Measurements from ENCODE around the gene CHCHD4.
A peak's percentile ranks its signal among the peaks of the same experiment; 100 is the strongest.
"Not testable (repeated sequence)": the region's sequence is repeated elsewhere in the genome, so short reads cannot be mapped to it uniquely, and the experiment has no call there.

CHCHD4 gene

DNA sequence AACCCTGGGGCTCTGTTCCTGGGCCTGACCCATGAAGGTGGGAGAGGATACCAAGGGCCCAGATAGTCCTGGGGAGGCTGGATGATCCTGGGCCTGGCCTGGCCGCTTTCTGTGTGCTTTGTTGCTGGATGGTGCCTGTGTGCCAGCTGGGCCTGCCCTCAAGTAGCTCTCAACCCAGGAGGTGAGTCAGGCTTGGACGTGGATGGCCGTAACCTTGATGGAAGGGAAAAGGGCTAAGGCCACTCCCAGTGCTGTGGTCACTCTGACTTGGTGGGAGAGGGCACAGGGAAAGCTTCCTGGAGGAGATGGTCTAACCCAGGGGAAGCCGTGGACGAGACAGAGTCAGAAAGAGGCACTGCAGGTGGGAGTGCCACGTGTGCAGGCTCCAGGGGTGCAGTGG, 9.6 kb upstream of the CHCHD4 start:
- no peak for DNase-seq (ENCODE audit: low read depth)

- no peak for DNase-seq (ENCODE audit: low read depth)
Measured at GRCh38 chr3:14133876-14134275, 9.2 kb upstream of the CHCHD4 start.

GRCh38 chr3:14133188-14133800, 8.6 kb upstream of the CHCHD4 start:
- peak; percentile 16 for DNase-seq (ENCODE audit: low read depth)

GRCh38 chr3:14132689-14133088, 8.0 kb upstream of the CHCHD4 start:
- DNase-seq (ENCODE audit: low read depth), result no peak

DNA sequence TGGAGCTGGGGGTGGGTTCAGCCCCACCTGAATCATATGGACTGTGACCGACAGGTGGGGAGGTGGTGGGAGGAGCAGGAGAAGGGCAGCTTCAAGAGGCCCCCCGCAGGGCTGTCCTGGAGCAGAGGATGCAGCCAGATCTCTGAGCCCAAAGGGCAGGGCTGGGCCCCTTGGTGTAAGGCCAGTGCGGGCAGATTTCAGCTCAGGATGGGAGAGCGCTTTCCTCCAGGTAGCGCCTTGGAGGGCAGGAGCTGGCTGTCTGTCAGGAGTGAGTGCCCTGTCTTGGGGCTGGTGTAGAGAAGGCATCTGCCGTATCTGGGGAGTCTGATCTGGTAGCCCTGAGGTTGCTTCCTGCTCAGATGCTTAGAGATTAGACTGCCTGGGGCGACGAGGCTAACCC, 7.5 kb upstream of the CHCHD4 start:
- DNase-seq (ENCODE audit: low read depth), result no peak

DNA sequence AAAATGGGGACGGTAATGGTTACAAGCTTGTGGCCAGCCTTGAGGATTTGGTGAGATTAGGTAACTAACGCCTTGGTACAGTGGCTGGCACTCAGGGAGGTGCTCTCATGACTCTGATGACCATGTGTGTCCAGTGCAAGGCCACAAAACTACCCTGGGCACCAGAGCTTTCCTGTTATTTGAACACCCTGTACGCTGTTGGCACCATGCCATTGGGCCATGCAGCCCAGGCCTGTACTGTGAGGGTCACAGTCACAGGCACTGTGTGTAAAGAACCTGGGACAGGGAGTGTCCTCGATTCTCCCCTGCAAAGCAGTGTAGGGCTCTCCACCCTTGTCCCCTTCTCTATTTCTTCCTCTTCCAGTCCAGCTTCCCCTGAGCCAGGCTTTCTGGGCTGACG, 6.5 kb upstream of the CHCHD4 start:
- DNase-seq (ENCODE audit: low read depth), result no peak

DNA sequence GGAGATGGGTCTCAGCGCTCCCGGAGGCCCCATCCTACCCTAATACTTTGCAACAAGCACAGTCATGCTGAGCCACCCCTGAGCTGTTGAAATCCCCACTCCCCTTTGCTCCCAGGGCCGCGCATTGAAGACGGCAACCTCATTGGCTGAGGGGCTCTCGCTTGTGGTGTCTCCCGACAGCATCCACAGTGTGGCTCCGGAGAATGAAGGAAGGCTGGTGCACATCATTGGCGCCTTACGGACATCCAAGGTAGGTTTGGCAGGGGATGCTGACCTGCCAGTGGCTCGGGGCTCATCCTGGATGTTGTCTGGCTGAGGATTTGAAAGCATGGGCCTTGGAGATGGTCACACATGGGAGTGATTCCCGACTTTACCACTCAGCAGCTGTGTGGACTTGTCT, 6.0 kb upstream of the CHCHD4 start:
- no peak for DNase-seq (ENCODE audit: low read depth)

GRCh38 chr3:14130230-14130629, 5.6 kb upstream of the CHCHD4 start:
- no peak for DNase-seq (ENCODE audit: low read depth)

DNA sequence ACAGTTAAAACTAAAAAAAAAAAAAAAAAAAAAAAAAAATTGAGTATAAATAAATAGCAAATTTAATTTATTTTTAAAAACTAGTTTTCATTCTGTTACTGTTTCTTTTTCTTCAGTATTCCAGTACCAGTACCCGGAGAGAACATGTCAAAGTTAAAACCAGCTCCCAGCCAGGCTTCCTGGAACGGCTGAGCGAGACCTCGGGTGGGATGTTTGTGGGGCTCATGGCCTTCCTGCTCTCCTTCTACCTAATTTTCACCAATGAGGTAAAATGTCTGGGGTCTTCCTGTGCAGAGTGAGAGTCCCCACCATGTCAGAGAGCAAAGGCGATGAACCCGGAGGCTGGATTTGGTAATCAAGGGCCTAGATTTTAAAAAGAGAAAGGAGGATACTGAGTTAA, 4.6 kb upstream of the CHCHD4 start:
- no peak for DNase-seq (ENCODE audit: low read depth)

- no peak for DNase-seq (ENCODE audit: low read depth)
Measured at GRCh38 chr3:14128724-14129123, 4.1 kb upstream of the CHCHD4 start.

DNA sequence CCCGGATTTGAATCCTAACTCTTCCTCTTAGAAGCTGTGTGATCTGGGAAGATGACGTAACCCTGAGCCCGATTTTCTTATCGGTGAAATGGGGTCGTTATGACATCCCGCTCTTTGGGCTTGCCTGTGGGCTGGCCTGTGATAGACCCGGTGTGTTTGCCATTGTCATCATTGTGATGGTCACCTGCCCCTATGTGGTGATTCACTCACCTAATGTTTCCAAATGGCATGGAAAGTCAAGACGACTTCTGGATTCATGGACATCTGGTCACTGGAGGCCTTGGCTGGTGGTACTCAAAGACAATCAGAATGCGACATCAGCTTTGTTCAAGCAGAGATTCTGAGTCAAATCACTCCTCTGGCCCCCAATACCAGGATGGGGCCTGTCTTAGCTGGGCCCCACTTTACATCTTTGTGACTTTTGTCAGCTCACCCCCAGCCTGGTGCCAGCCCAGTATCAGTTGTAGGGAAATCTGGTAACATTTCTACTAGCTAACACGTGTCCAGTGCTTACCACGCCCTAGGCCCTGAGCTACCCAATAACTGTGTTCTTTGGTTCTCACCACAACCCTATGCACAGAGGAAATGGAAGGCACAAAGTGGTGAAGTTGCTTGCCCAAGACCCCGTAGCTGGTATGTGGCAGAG, 3.0 kb upstream of the CHCHD4 start:
- no peak for DNase-seq (ENCODE audit: low read depth)

- DNase-seq (ENCODE audit: low read depth), result no peak
Measured at GRCh38 chr3:14126887-14127505, 2.3 kb upstream of the CHCHD4 start.

DNA sequence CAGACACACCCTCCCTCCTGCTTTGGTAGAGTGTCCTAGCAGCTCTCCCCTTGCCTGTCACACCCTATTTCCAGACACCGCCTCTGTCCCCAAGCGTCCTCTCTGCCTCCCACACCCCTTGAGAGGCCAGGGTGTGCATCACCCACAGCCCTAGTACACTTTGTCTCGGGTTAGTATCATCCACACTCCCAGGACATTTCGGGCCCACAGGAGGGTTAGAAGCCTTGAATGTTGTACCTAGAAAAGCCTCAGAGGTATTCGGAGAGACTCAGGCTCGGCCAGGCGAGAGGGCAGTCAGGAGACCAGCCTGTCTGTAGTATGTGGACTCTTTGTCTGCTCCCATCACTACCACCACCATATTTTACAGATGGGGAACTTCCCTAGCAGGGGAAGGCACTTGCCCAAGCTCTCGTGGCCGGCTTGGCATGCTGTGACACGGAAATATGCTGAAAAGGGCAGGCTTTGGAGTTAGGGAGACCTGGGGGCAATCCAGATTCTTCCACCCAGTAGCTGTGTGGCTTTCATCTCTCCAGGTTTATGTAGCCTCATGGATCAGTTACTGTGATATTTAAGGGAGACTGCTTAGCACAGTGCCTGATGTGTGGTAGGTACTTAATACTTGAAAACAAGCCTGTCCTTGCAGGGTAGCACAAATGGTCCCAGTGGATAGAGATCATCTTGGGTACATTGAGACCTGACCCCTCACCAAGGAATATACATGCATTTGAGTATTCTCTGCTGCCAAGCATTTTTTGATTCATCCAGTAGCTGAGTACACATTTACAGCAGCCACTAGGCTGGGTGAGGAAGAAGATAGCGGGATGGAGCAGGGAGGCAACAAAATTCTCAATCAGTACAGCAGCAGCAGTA, 1.6 kb upstream of the CHCHD4 start:
- DNase-seq (ENCODE audit: low read depth), result no peak

- peak; percentile 91 for DNase-seq (ENCODE audit: low read depth)
Measured at GRCh38 chr3:14125193-14126016, 735 bp upstream of the CHCHD4 start.

DNA sequence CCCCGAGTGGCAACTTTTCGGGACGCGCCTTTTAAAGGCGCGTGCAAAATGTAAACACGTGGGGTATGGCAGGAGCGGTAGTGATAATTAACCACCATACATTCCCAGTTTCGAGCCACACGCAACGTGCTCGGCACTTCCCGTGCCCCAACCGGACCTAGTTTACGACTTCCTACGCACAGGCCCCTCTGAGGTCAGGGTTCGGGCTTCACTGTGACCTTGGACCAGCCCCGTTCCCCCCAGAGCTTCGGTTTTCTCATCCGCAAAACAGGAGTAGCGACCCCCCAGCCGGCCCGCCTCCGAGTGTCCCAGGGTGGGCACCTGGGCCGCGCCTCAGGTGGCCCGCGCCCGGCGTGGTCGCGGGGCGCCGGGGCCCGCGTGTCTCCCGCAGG, 451 bp downstream of the CHCHD4 start:
- peak; percentile 52 for DNase-seq (ENCODE audit: low read depth)

GRCh38 chr3:14123308-14124222, 1.1 kb downstream of the CHCHD4 start:
- no peak for DNase-seq (ENCODE audit: low read depth)

- no peak for DNase-seq (ENCODE audit: low read depth)
Measured at GRCh38 chr3:14122301-14122700, 2.4 kb downstream of the CHCHD4 start.

- DNase-seq (ENCODE audit: low read depth), result no peak
Measured at GRCh38 chr3:14121859-14122258, 2.8 kb downstream of the CHCHD4 start.

DNA sequence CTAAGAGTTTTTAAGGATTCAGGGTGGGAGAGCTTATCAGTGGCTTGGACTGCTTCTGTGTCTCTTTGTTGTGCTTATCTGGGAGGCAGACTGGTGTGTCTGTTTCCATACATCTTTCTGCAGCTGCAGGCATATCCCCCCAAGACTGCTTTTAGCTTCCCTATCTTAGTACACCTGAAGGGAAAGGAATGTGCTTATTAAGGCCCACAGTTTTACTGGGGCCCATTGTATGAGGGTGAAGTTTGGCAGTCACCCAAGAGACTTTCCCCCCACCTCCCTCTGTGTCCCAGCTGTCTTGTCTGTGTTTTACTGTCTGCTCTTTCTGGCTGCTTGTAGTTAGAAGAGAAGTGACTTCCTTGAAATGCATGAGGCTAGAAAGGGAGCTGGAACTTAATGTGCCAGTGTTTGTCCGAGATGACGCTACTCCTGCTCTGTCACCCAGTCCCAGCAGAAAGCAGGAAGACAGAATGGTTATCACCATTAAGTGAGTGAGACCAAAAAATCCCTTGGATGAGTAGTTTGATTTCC, 3.7 kb downstream of the CHCHD4 start:
- not testable (repeated sequence) for DNase-seq (ENCODE audit: low read depth)

DNA sequence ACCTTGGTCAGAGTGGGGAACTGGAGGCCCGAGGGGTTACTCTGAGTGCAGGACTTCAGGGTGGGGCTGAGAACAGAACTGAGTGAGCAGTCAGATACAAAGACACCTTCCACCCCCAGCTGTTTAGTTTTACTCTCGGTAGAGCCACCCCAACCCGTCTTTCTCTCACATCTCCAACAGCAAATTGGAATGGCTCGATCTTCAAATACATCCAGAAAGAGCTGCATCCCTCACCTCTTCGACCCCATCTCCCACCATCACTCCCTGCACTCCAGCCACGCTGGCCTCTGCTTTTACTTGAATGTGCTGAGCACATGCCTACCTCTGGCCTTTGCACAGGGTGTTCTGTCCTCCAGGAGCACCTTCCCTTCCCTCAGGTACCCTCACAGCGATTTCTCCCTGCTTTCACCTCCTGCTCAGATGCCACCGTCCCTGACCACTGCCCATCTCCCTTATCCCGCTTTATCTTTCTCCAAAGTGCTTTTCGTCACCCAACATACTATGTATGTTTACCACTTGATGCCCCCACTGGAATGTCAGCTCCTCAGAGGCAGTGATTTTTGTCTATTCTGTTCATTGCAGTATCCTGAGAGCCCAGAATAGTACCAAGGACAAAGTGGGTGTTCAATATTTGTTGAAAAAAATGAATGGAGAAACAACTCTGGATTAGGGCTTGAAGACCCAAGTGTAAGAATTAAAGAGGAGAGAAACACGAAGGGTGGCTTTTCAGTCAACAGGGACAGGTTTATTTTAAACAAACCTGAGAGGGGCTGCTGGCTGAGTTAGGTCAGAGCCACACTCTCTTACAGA, 4.4 kb downstream of the CHCHD4 start:
- no peak for DNase-seq (ENCODE audit: low read depth)
